ENCODE results near the gene HLA-DMA.

DNA sequence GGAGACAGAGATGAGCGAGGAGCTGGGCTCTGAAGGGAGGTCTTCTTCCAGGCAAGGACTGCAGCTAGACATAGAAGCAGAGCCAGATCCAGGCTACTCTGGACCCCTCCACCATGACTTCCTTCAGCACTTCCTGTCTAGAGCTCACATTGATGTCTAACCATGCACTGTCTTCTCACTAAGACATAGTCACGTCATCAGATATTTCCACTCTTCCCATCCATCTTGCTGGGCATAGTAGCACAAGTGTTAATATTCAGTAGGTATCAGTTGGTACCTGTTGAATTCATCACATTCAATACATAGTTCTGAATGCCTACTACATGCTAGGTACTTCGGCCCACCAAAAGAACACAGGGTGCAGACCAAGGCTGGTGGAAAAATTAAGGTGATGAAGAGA, 2.9 kb downstream of the HLA-DMA start:
- TF ChIP-seq POLR2A (IDR thresholded peaks at IDR 0.05), result no peak
- TF ChIP-seq, protein P1, sequence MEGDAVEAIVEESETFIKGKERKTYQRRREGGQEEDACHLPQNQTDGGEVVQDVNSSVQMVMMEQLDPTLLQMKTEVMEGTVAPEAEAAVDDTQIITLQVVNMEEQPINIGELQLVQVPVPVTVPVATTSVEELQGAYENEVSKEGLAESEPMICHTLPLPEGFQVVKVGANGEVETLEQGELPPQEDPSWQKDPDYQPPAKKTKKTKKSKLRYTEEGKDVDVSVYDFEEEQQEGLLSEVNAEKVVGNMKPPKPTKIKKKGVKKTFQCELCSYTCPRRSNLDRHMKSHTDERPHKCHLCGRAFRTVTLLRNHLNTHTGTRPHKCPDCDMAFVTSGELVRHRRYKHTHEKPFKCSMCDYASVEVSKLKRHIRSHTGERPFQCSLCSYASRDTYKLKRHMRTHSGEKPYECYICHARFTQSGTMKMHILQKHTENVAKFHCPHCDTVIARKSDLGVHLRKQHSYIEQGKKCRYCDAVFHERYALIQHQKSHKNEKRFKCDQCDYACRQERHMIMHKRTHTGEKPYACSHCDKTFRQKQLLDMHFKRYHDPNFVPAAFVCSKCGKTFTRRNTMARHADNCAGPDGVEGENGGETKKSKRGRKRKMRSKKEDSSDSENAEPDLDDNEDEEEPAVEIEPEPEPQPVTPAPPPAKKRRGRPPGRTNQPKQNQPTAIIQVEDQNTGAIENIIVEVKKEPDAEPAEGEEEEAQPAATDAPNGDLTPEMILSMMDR (IDR thresholded peaks at IDR 0.05), result no peak
- TF ChIP-seq EP300 (IDR thresholded peaks at IDR 0.05), result no peak
